Fibroblast of the aortic adventitia (primary cell): Measurements from ENCODE around the gene BMI1. TPM values are rescaled to one million over a fixed set of nuclear protein-coding genes. Genes with fewer than 3 reads are reported as not detected.
A peak's percentile ranks its signal among the peaks of the same experiment; 100 is the strongest.

Source experiments
- DNase-seq: peaks from one replicate; pipeline ENCODE4 v3.0.0-alpha.2; 2010; ENCODE audit warnings: low read depth
- H3K4me3 ChIP-seq: 2 replicates; pipeline ENCODE4 v1.5.1; 2011; ENCODE audit warnings: low read depth, mild to moderate bottlenecking, control low read depth, low read length, moderate library complexity
- CTCF ChIP-seq: IDR thresholded peaks from 2 replicates; pipeline ENCODE4 v1.5.1; 2011; ENCODE audit warnings: mild to moderate bottlenecking, low read length, control low read depth, inconsistent platforms; ENCODE audit not compliant: insufficient read depth
- total RNA-seq: library from RNA; depleted of rRNA; stranded (reverse); fragments of >200 nt; gene quantifications from 2 replicates; pipeline ENCODE4 v1.2.3, GENCODE V29; 2012; ENCODE audit warnings: low replicate concordance

The BMI1 gene
- total RNA-seq, 1 donor, result 60.9 TPM

DNA sequence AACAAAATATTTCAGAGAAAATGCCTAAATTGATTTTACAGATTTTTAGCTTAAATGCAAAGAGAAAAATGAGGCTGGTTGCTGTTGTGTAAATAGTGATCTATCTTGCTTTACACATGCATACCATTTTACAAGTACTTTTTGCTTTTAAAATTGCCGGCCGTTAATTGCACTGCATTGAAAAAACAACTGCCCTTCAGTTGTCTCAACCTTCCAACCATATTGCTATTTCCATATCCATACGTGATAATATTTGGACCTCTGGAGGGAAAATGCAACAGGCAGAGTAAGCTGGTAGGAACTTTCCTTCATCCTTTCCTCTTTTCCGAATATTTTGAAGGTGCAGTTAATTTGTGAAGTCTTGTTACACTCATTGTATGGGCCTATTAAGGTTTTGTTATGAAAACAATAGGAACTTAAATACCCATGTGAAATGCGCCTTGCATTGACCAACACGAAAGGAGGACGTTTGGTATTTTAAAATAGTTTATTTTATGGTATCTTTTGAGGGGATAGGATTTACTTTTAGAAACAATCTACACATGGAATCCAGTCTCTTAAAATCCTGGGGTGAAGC is 11.3 kb downstream of the BMI1 start:
- H3K4me3 ChIP-seq, result no peak overlapping the region
- no peak for DNase-seq
- TF ChIP-seq CTCF, result no peak

- no peak for DNase-seq
- no peak for TF ChIP-seq CTCF
- H3K4me3 ChIP-seq, result no peak overlapping the region
Observed at GRCh38 chr10:22333167-22333974, 12.5 kb downstream of the BMI1 start.

- TF ChIP-seq CTCF, result no peak
- no peak for DNase-seq
- H3K4me3 ChIP-seq, result no peak overlapping the region
Observed at GRCh38 chr10:22333975-22334282, 13.0 kb downstream of the BMI1 start.

DNA sequence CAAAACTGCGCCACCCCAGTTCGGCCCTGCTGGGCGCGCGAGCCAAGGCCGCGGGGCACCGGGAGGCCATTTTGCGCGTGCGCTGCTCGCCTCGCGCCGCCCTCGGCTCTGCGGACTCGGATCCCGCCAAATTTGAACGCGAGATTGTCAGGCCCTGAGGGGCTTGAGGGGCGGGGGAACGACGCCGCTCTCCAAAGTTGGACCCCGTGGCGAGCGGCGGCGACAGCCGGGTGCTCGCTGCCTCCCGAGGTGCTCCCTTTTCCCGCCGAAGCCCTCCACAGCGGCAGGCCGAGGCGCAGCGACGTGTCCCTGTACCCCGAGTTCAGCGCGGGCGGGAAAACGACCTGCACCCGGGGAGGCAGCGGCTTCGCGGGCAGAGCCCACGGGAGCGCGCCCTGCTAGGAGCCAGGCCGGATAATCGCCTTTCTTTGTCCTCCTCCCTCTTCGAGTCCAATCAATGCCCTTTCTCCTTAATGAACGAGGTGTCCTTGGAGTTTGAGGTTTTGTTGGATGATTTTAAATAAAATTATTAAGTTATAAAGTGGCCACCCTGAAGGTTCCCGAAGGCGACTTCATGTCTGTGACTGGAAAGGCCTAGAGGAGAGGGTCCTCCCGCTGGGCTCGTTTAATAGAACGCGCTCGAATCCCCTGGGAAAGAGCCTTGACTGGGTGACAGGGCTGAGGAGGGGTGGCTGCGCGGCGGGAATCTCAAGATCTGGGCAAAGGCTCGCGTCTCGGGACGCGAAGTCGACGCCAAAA is 13.7 kb downstream of the BMI1 start:
- TF ChIP-seq CTCF, result no peak
- no peak for DNase-seq
- H3K4me3 ChIP-seq, result peak overlapping the region; percentile 58

GRCh38 chr10:22335173-22335933 is 14.5 kb downstream of the BMI1 start:
- DNase-seq, result peak; percentile 56
- peak overlapping the region; percentile 58 for H3K4me3 ChIP-seq
- peak; percentile 26 for TF ChIP-seq CTCF

DNA sequence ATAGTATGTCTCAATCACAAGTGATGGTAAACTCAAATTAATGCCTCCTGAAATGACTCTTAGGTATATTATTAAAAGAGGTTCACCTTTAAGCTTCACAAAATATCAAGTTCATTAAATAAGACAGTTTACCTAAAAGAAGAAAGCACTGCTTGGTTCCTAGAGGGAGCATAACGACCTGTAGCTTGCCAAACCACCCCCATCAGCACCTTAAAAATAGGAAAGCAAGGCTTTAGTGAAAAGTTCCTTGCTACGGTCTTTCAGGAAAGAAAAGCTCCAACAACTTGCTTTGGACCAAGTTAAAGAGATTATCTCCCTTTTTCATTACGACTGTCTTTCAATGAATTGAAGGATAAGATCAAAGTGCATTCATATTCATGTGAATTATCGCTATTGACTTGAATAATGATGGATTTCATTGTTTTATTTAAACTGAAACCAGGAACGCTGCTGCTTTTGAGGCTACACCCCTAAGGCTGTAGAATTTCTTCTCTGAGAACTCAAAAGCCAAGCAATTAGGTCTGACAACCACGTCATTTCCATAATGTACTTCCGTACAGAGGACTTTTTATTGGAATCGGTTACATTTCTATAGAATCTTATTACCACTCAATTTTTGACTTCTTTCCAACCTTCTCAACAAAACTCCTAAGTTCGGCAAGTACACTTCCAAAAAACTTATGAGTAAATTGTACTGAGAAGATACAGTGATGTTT is 17.4 kb downstream of the BMI1 start:
- no peak for DNase-seq
- H3K4me3 ChIP-seq, result no peak overlapping the region
- TF ChIP-seq CTCF, result no peak
